NCI-H1694 treated with DMSO at 0.1 percent for 48 hours (cell line): Measurements from ENCODE around the gene WASF2.
A peak's percentile ranks its signal among the peaks of the same experiment; 100 is the strongest.

Experiments used
- DNase-seq: peaks from one replicate; lab custom pipeline; 2025; lab: John Stamatoyannopoulos, UW

WASF2 gene

GRCh38 chr1:27374362-27375086 is 115.4 kb downstream of the WASF2 start, which contains the start of gene FCN3:
Gene FCN3, minus strand, starts transcription at chr1:27374824. Its CDS starts 6 bp downstream, at chr1:27374818.
- DNase-seq = no peak

GRCh38 chr1:27372808-27373690 is 116.9 kb downstream of the WASF2 start:
- DNase-seq = no peak

- no peak for DNase-seq
These were observed 117.8 kb downstream of the WASF2 start for GRCh38 chr1:27372022-27372807.

- DNase-seq = no peak
These were observed 120.9 kb downstream of the WASF2 start for GRCh38 chr1:27368869-27369582.

GRCh38 chr1:27367160-27367650 is 122.8 kb downstream of the WASF2 start:
- no peak for DNase-seq

GRCh38 chr1:27366411-27367159 is 123.4 kb downstream of the WASF2 start, which contains the start of gene MAP3K6:
Gene MAP3K6, minus strand, starts transcription at chr1:27366961. Its CDS starts 364 bp downstream, at chr1:27366597.
- DNase-seq = peak; percentile 29

GRCh38 chr1:27366113-27366410 is 123.9 kb downstream of the WASF2 start:
- DNase-seq = peak; percentile 59

- peak; percentile 59 for DNase-seq
These were observed 124.4 kb downstream of the WASF2 start for GRCh38 chr1:27365372-27366112.

- no peak for DNase-seq
These were observed 125.1 kb downstream of the WASF2 start for GRCh38 chr1:27364696-27365371.

- DNase-seq = no peak
These were observed 125.9 kb downstream of the WASF2 start for GRCh38 chr1:27363766-27364695.

- DNase-seq = no peak
These were observed 128.4 kb downstream of the WASF2 start for GRCh38 chr1:27361553-27361952.

- no peak for DNase-seq
These were observed 128.9 kb downstream of the WASF2 start for GRCh38 chr1:27361044-27361402.

GRCh38 chr1:27360159-27361043 is 129.6 kb downstream of the WASF2 start:
- DNase-seq = no peak

- no peak for DNase-seq
These were observed 130.2 kb downstream of the WASF2 start for GRCh38 chr1:27359822-27360158.

- DNase-seq = no peak
These were observed 131.0 kb downstream of the WASF2 start for GRCh38 chr1:27358928-27359313.

- DNase-seq = no peak
These were observed 131.7 kb downstream of the WASF2 start for GRCh38 chr1:27358038-27358927.
